ENCODE measurements around the gene ADIG.
A peak's percentile ranks its signal among the peaks of the same experiment; 100 is the strongest.
"Not testable (repeated sequence)": the region's sequence is repeated elsewhere in the genome, so short reads cannot be mapped to it uniquely, and the experiment has no call there.

Gene ADIG

DNA sequence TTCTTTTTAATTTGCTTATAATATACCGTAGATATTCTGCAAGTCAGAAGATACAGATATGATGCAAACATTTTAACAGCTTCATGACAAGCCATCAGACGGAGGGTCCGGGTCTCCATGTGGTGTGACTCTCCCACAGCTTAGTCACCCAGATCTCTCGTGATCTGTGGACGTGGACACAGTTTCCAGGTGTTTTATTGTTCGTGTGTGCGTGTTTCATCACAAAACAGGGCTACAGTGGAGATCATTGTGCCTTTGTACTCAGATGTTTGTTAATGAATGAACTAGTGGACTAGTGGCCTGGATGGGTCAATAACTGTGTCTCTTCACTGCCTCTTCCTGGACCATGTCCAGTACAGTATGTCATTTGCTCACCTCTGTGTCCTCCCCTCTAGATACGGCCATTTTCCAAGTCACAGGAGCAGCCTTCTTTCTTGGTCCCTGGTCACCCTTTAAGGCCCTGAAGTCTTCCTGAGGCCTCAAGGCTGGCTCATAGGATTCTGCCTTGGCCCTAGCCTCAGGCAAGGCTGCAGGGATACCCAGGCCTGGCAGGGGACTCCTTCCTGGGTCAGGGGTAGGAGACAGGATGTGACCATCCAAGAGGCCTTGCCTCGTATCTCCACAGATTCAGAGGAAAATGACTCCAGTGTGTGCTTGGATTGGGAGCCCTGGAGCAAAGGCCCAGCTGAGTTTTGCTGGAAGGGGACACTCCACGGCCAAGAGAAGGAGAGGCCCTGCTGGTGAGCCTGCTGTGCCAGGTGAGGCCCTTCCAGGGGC, 4.6 kb downstream of the ADIG start:
- DNase-seq (ENCODE audit: low spot score in 2 of 2) = no peak
- H3K36me3 Mint-ChIP-seq = no peaks in the 10 kb centered on the region
- no peak overlapping the region for H3K27ac Mint-ChIP-seq
- ATAC-seq (ENCODE audit: low read depth) = no peak
- H3K9me3 Mint-ChIP-seq = no peaks in the 10 kb centered on the region
- H3K4me3 Mint-ChIP-seq = no peak overlapping the region
- no peaks in the 10 kb centered on the region for H3K4me1 Mint-ChIP-seq
- H3K27me3 Mint-ChIP-seq = peaks cover 2% of the 10 kb centered on the region

DNA sequence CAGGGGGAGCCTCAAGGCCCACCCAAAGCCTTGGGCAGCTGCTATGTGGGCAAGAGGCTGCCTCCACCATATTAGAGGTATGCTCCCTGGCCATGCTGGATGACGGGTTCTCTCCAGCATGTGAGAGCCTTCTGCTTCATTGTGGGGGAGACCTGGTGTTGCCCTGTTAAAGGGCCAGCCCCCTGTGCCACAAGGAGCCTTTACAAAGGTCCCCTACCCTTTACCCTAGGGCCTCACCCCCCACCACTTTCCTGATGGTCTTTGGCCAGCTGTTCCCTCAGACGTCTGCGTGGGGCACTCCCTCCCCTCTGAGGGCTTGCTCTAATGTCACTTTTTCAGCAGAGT, 5.2 kb downstream of the ADIG start:
- Mint-ChIP-seq H3K4me3 (no peak overlapping the region), H3K36me3 (no peaks in the 10 kb centered on the region), H3K27me3 (peaks cover 2% of the 10 kb centered on the region), H3K4me1 (no peaks in the 10 kb centered on the region), H3K27ac (no peak overlapping the region), H3K9me3 (no peaks in the 10 kb centered on the region)
- ATAC-seq (ENCODE audit: low read depth) = no peak
- DNase-seq (ENCODE audit: low spot score in 2 of 2) = no peak

DNA sequence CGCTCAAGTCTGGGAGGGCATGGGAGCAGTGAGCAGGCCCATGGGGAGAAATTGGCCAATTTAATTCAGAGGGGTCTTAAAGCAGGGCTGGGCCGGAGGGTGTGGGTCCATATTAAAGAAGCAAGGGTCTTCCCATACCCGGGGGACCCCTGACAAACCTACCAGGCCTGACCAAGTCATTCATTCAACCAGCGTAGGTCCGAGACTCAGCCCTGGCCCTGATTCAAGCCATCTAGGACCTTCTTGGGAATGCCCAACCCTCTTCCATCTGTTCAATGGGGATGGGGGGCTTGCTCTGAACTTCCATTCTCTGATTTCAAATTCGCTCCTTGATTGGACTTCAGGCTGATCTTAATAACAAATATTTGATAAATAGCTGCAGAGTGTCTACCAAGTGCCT, 7.3 kb downstream of the ADIG start:
- Mint-ChIP-seq H3K36me3 (no peaks in the 10 kb centered on the region), H3K27me3 (peaks cover 2% of the 10 kb centered on the region), H3K9me3 (no peaks in the 10 kb centered on the region), H3K4me3 (no peak overlapping the region), H3K4me1 (no peaks in the 10 kb centered on the region), H3K27ac (no peak overlapping the region)
- ATAC-seq (ENCODE audit: low read depth) (no peak), DNase-seq (ENCODE audit: low spot score in 2 of 2) (no peak)

DNA sequence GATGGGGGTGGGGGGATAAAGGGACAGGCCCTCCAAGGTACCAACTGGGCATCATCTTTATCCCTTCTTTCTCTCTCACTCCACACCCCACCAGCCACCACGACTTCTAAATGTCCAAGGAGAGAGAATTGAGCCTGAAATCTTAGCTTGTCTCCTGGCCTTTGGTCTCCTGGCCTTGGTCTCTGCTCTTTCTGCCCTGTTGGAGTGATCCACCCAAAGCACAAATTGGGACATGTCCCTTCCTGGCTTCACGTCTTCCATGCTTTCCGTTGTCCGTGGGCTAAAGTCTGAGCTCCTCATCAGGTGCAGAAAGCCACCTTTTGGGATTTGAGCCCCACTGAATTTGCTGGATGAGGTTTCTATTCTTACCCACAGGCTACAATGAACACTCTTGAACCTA, 8.4 kb downstream of the ADIG start:
- H3K27me3 Mint-ChIP-seq = peaks cover 2% of the 10 kb centered on the region
- H3K27ac Mint-ChIP-seq = no peak overlapping the region
- H3K9me3 Mint-ChIP-seq = no peaks in the 10 kb centered on the region
- H3K4me1 Mint-ChIP-seq = no peaks in the 10 kb centered on the region
- no peak overlapping the region for H3K4me3 Mint-ChIP-seq
- no peaks in the 10 kb centered on the region for H3K36me3 Mint-ChIP-seq
- no peak for DNase-seq (ENCODE audit: low spot score in 2 of 2)
- ATAC-seq (ENCODE audit: low read depth) = no peak

DNA sequence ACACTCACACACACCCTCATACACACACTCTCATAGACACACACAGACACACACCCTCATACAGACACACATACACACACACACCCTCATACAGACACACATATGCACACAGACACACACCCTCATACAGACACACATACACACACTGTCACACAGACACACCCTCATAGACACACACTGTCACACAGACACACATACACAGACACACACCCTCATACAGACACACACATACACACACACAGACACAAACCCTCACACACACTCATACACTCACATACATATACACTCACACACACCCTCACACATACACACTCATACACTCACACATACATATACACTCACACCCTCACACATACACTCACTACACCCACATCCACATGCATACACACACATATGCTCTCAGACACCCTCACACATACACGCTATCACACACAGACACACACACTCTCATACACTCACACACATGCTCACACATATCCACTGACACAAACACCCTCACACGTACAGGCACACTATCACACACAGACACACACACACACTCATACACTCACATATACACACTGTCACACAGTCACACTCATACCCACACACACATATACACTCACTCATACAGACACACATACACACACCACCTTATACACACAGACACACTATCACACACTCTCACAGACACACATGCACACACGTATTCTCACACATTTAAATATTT, 9.1 kb downstream of the ADIG start:
- Mint-ChIP-seq H3K27me3 (peaks cover 2% of the 10 kb centered on the region), H3K4me1 (no peaks in the 10 kb centered on the region), H3K27ac (no peak overlapping the region), H3K4me3 (no peak overlapping the region), H3K9me3 (no peaks in the 10 kb centered on the region), H3K36me3 (no peaks in the 10 kb centered on the region)
- ATAC-seq (ENCODE audit: low read depth) = no peak
- no peak for DNase-seq (ENCODE audit: low spot score in 2 of 2)

DNA sequence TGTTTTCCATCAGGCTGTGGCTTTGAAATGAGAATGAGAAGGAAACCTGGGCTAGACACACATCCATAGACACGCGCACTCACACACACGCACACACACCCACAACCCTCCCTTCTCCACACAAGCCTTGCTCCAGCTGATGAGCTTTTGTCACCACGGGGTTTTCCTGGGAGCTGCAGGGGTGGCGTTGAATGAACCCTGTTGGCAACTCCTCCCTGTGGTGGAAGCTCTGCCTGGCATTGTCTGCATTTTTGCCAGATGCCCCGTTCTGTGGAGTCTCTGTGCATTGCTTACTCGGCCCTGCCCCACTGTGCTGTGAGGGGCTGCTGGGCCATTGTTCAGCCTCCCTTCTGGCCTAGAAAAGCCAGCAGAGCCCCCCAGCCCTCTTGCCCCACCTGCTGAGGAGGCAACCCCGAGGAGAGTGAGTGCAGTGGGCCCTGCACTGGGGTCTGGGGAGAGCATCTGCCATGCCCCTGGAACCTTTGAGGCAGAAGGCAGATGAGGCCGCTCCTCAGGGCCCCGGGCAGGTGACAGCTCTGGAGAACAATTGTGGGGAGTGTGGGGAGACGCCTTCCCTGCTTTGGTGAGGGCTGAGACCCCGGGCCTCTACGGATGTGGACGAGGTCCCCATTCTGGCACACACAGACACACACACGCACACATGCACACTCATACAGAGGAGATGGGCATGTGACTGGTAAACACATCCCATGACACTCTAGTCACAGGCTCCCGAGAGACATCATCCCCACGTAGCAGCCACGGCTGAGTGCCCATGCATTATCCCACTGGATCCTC, 9.9 kb downstream of the ADIG start:
- DNase-seq (ENCODE audit: low spot score in 2 of 2) (no peak), ATAC-seq (ENCODE audit: low read depth) (no peak)
- peaks cover 2% of the 10 kb centered on the region for H3K27me3 Mint-ChIP-seq
- no peaks in the 10 kb centered on the region for H3K4me1 Mint-ChIP-seq
- H3K4me3 Mint-ChIP-seq = no peak overlapping the region
- no peaks in the 10 kb centered on the region for H3K9me3 Mint-ChIP-seq
- no peaks in the 10 kb centered on the region for H3K36me3 Mint-ChIP-seq
- no peak overlapping the region for H3K27ac Mint-ChIP-seq

DNA sequence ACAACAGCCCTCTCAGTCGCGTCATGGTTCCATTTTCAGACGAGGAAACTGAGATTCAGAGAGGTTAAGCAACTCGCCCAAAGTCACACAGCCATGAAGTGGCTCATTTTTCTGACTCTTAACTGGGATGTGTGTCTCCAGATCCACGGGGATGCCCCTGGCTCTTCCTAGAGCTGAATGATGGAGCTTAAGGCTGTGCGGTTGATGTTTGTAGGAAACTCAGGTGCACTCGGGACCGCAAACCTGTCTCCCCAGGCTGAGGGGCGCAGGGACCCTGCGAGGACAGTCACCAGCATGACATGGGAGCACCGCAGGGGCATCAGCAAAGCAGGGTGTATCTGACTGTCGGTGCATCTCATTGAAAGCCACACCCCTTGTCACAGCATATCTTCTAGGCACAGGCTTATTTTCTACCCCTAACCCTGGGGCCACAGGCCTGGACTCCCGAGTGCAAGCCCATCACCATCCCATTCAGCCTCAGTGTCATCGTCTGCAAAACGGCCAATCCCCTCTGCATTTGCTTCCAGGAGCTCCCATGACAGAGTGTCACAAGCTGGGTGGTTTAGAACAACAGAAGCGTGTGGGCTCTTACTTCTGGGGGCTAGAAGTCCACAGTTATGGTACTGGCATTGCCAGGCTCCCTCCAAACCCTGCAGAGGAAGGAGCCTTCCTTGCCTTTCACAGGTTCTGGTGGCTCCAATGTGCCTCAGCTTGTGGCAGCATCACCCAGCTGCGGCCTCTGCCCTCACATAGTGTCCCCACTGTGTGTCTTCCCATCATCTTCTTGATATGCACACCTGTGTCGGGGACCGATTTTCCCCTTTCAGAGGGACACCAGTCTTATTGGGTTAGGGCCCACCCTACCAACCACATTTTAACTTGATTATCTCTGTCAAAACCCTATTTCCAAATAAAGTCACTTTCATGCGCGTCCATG, 10.7 kb downstream of the ADIG start:
- DNase-seq (ENCODE audit: low spot score in 2 of 2) (no peak), ATAC-seq (ENCODE audit: low read depth) (no peak)
- Mint-ChIP-seq H3K4me1 (no peaks in the 10 kb centered on the region), H3K27ac (no peak overlapping the region), H3K9me3 (no peaks in the 10 kb centered on the region), H3K36me3 (no peaks in the 10 kb centered on the region), H3K4me3 (no peak overlapping the region), H3K27me3 (peaks cover under 1% of the 10 kb centered on the region)

DNA sequence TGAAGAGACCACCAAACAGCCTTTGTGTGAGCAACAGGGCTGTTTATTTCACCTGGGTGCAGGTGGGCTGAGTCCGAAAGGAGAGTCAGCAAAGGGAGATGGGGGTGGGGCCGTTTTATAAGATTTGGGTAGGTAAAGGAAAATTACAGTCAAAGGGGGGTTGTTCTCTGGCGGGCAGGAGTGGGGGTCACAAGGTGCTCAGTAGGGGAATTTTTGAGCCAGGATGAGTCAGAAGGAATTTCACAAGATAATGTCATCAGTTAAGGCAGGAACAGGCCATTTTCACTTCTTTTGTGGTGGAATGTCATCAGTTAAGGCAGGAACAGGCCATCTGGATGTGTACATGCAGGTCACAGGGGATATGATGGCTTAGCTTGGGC, 11.4 kb downstream of the ADIG start:
- ATAC-seq (ENCODE audit: low read depth); H3K27ac Mint-ChIP-seq; H3K4me1 Mint-ChIP-seq; H3K9me3 Mint-ChIP-seq; H3K4me3 Mint-ChIP-seq; H3K27me3 Mint-ChIP-seq; H3K36me3 Mint-ChIP-seq; DNase-seq (ENCODE audit: low spot score in 2 of 2): not testable (repeated sequence)

DNA sequence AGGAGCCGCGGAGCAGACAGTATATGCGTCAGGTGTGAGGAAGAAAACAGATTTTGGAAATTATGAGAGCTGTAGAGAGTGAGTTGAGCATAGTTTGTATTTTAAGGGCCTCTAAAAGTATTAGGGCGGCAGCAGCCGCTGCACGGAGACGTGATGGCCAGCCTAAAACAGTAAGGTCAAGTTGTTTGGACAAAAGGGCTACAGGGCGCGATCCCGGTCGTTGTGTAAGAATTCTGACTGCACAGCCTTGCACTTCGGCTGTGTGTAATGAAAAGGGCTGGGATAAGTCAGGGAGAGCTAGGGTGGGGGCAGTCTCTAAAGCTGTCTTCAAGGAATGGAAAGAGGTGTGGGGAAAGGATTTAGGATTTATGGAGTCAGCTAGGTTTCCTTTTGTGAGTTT, 13.3 kb downstream of the ADIG start:
- peaks cover 10% of the 10 kb centered on the region for H3K27me3 Mint-ChIP-seq
- not testable (repeated sequence) for H3K4me1 Mint-ChIP-seq; H3K4me3 Mint-ChIP-seq; H3K36me3 Mint-ChIP-seq; ATAC-seq (ENCODE audit: low read depth); H3K27ac Mint-ChIP-seq; DNase-seq (ENCODE audit: low spot score in 2 of 2); H3K9me3 Mint-ChIP-seq

DNA sequence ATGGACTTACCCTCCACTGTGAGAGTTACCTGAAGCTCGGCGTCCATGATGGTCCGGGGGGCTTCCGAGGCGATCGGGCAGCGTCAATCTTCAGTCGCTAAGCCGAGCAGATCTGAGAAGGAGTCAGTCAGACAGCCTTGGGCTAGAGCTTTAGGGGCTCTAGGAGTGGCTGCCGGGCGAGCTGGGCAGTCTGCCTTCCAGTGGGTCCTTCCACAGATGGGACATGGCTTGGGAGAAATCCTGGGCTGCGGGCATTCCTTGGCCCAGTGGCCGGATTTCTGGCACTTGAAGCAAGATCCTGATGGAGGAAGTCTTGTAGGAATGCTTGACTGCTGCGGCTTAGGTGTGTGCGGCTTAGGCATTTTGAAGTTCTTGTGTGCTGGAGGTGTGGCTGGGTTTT, 14.9 kb downstream of the ADIG start:
- not testable (repeated sequence) for H3K9me3 Mint-ChIP-seq; DNase-seq (ENCODE audit: low spot score in 2 of 2); ATAC-seq (ENCODE audit: low read depth); H3K27ac Mint-ChIP-seq; H3K4me1 Mint-ChIP-seq; H3K36me3 Mint-ChIP-seq; H3K4me3 Mint-ChIP-seq
- H3K27me3 Mint-ChIP-seq = peaks cover 14% of the 10 kb centered on the region

DNA sequence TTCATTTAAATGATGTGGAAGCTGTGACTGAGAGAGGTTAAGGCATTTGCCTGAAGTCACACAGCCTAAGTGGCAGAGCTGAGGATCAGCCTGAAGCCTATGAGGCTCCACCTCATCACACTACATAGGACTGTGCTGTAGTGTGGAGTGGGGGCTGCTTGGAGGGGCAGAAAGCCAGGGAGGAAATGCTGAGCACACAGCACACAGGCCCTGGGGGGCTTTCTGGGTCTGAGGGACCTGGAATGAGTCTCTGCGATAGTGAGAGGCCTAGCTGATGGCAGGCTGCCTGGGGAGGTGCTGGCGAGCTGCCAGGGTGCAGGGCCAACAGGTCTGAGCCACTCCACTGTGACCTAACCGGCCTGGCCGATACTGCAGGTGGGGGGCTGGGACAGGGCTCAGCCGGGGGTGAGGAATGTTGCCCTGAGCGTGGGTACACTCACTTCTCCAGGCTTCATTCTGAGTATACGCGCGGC, 18.4 kb downstream of the ADIG start:
- H3K4me3 Mint-ChIP-seq = no peak overlapping the region
- no peak for ATAC-seq (ENCODE audit: low read depth)
- H3K4me1 Mint-ChIP-seq = peaks cover 4% of the 10 kb centered on the region
- peaks cover 27% of the 10 kb centered on the region for H3K27me3 Mint-ChIP-seq
- H3K27ac Mint-ChIP-seq = no peak overlapping the region
- DNase-seq (ENCODE audit: low spot score in 2 of 2) = no peak
- no peaks in the 10 kb centered on the region for H3K9me3 Mint-ChIP-seq
- H3K36me3 Mint-ChIP-seq = no peaks in the 10 kb centered on the region

DNA sequence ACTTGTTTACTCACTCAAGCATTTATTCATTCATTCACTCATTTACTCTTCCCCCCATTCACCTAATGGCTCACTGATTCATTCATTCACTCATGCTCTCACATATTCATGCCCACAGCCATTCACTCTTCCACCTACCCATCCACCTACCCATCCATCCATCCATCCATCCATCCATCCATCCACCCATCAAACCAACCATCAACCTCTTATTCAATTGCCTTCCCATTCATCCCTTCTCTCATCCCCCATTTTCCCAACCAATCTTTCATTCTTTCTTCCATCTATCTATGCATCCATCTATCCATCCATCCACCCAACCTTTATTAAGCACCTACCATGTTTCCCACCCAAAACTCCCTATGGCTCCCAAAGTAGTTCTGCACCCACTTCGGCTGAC, 19.1 kb downstream of the ADIG start:
- Mint-ChIP-seq H3K27me3 (peaks cover 30% of the 10 kb centered on the region), H3K36me3 (no peaks in the 10 kb centered on the region), H3K9me3 (no peaks in the 10 kb centered on the region), H3K4me1 (peaks cover 4% of the 10 kb centered on the region), H3K4me3 (no peak overlapping the region), H3K27ac (no peak overlapping the region)
- ATAC-seq (ENCODE audit: low read depth) (no peak), DNase-seq (ENCODE audit: low spot score in 2 of 2) (no peak)

DNA sequence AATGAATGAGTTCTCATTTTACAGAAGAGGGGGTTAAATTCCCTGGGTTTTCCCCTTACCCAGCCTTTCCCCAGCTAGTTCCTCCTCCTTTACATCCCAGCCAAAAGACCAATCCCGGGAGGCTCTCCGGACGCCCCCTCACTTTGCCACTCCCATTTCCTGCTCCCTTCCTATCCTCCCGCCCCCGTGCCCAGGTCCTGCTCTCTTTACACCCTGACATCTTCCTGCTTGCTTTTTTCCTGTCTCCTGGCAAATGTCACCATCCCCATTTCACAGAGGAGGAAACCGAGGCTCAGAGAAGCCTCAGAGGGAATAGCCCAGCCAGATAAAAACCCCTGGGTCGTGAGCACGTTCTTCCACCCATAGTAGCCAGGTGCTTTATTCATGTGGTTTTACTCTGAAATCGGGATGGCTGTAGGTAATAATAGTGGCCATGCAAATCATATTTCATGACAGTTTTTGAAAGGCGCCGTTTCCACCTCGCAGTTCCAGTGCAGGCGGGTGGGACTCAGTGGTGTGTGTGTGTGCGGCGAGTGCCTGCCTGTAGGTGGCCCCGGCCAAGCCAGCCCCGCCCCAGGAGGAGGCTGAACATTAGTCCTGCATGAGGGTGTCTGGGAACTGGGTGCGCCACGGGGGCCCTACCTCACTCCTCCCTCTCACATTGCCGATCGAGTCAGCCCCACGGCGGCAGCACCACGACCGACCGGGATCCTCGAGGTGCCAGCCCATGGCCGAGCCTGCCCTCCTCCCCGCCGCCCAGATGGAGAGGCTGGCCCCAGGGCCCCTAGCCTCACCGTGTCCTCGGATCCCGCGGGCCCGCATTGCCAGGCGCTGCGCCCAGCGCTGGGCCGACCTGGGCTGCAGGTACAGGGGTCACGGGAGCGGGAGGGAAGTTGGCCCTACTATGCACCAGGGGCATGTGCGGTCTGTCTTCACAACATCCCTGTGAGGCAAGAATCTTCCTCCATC, 20.5 kb downstream of the ADIG start, which contains the start of gene ARHGAP40:
Gene ARHGAP40 (plus strand): TSS at position 594 of the 969 bp plus-strand sequence.
- DNase-seq (ENCODE audit: low spot score in 2 of 2) (no peak), ATAC-seq (ENCODE audit: low read depth) (peak; percentile 77)
- no peaks in the 10 kb centered on the region for H3K36me3 Mint-ChIP-seq
- no peaks in the 10 kb centered on the region for H3K9me3 Mint-ChIP-seq
- H3K4me3 Mint-ChIP-seq = peak within 1 kb of the TSS; percentile 43
- peaks cover 4% of the 10 kb centered on the region for H3K4me1 Mint-ChIP-seq
- peaks cover 32% of the 10 kb centered on the region for H3K27me3 Mint-ChIP-seq
- H3K27ac Mint-ChIP-seq = no peak within 1 kb of the TSS
